D721Med (cell line): ENCODE results near the gene HIKESHI.

Source experiments
- DNase-seq: peaks from one replicate; pipeline ENCODE4 v3.0.0; 2011; ENCODE audit warnings: low spot score; ENCODE audit not compliant: insufficient read length
- FAIRE-seq: peaks from 2 replicates; lab custom pipeline; 2011; peaks lifted over from hg19 to GRCh38; lab: Jason Lieb, UNC
- CTCF ChIP-seq: IDR thresholded peaks from 2 replicates; pipeline ENCODE4 v1.5.1; 2012; ENCODE audit warnings: mild to moderate bottlenecking, control low read depth; ENCODE audit not compliant: insufficient read depth; ENCODE audit errors: missing control alignments

HIKESHI gene

GRCh38 chr11:86374586-86374985 is 72.5 kb downstream of the HIKESHI start, which contains the start of gene CCDC81:
Gene CCDC81, plus strand, starts transcription at chr11:86374887. Its CDS starts 277 bp downstream, at chr11:86375164.
- FAIRE-seq (no peak), DNase-seq (no peak)
- no peak for TF ChIP-seq CTCF

- DNase-seq (no peak), FAIRE-seq (no peak)
- TF ChIP-seq CTCF, result no peak
Measured at GRCh38 chr11:86377972-86378371, 75.9 kb downstream of the HIKESHI start.

GRCh38 chr11:86380295-86381059 is 78.4 kb downstream of the HIKESHI start:
- DNase-seq (no peak), FAIRE-seq (no peak)

GRCh38 chr11:86383041-86383955 is 81.3 kb downstream of the HIKESHI start:
- FAIRE-seq, result no peak
- TF ChIP-seq CTCF, result no peak

More at GRCh38 chr11:86380295-86381059, 78.4 kb downstream of the HIKESHI start:
- TF ChIP-seq CTCF, result no peak

GRCh38 chr11:86386283-86386682 is 84.2 kb downstream of the HIKESHI start:
- FAIRE-seq (no peak), DNase-seq (no peak)
- TF ChIP-seq CTCF, result no peak

More at GRCh38 chr11:86383041-86383955, 81.3 kb downstream of the HIKESHI start:
- DNase-seq, result no peak

GRCh38 chr11:86386746-86387145 is 84.7 kb downstream of the HIKESHI start:
- no peak for FAIRE-seq
- DNase-seq, result no peak
- TF ChIP-seq CTCF, result no peak

GRCh38 chr11:86388198-86388597 is 86.2 kb downstream of the HIKESHI start:
- FAIRE-seq, result no peak

More at GRCh38 chr11:86388198-86388597, 86.2 kb downstream of the HIKESHI start:
- TF ChIP-seq CTCF, result no peak
- no peak for DNase-seq
